Smooth muscle cell (in vitro differentiated cells): ENCODE results near the gene UGDH. TPM values are rescaled to one million over a fixed set of nuclear protein-coding genes. Genes with fewer than 3 reads are reported as not detected.
"Not testable (repeated sequence)": the region's sequence is repeated elsewhere in the genome, so short reads cannot be mapped to it uniquely, and the experiment has no call there.

ENCODE experiments used
- DNase-seq: peaks from one replicate; lab custom pipeline; 2025; ENCODE audit not compliant: unreplicated experiment; lab: John Stamatoyannopoulos, UW
- H2AFZ ChIP-seq: fragments of 200-600 bp; sonication (generic); 2 replicates; pipeline ENCODE4 v1.6.0; 2016; ENCODE audit warnings: antibody characterized with exemption, low read depth, mild to moderate bottlenecking
- H3F3A ChIP-seq: fragments of 200-600 bp; sonication (generic); 2 replicates; pipeline ENCODE4 v1.6.0; 2017; ENCODE audit warnings: antibody characterized with exemption, low read depth
- H3K27ac ChIP-seq: fragments of 200-600 bp; sonication (generic); 2 replicates; pipeline ENCODE4 v1.5.1; 2016; ENCODE audit warnings: low read depth, mild to moderate bottlenecking
- H3K27me3 ChIP-seq: fragments of 200-600 bp; sonication (generic); 2 replicates; pipeline ENCODE4 v1.6.1; 2016; ENCODE audit warnings: low read depth, mild to moderate bottlenecking
- H3K36me3 ChIP-seq: fragments of 200-600 bp; sonication (generic); 2 replicates; pipeline ENCODE4 v1.5.1; 2016; ENCODE audit warnings: low read depth
- H3K4me1 ChIP-seq: fragments of 200-600 bp; sonication (generic); 2 replicates; pipeline ENCODE4 v1.5.1; 2016; ENCODE audit warnings: low read depth
- H3K4me2 ChIP-seq: fragments of 200-600 bp; sonication (generic); 2 replicates; pipeline ENCODE4 v1.6.0; 2016; ENCODE audit warnings: mild to moderate bottlenecking
- H3K4me3 ChIP-seq: fragments of 200-600 bp; sonication (generic); 2 replicates; pipeline ENCODE4 v1.5.1; 2016; ENCODE audit warnings: mild to moderate bottlenecking
- H3K79me2 ChIP-seq: fragments of 200-600 bp; sonication (generic); 2 replicates; pipeline ENCODE4 v1.6.0; 2016; ENCODE audit warnings: low read depth, mild to moderate bottlenecking
- H3K9ac ChIP-seq: fragments of 200-600 bp; sonication (generic); 2 replicates; pipeline ENCODE4 v1.6.0; 2016; ENCODE audit warnings: low read depth
- H3K9me3 ChIP-seq: fragments of 200-600 bp; sonication (generic); replicated peaks from 2 replicates; pipeline ENCODE4 v1.5.1; 2016; ENCODE audit warnings: low read depth
- H4K20me1 ChIP-seq: fragments of 200-600 bp; sonication (generic); 2 replicates; pipeline ENCODE4 v1.6.0; 2016; ENCODE audit warnings: low read depth
- WGBS: methylation state at CpG from one replicate; pipeline ENCODE4 v1.1.7; 2016; ENCODE audit warnings: low lambda C conversion rate; 5-methylcytosine and 5-hydroxymethylcytosine counted together
- polyA plus RNA-seq: library from polyadenylated mRNA; unstranded; fragments of >200 nt; fragmentation: Nextera tagmentation; extraction: Ambion mirVana; gene quantifications from 2 replicates; pipeline ENCODE4 v1.2.1, GENCODE V29; 2016
- total RNA-seq: library from RNA; depleted of rRNA; stranded (reverse); fragments of >200 nt; gene quantifications from 2 replicates; pipeline ENCODE4 v1.2.3, GENCODE V29; 2014
- TF ChIP-seq, protein P1 (sequence below): fragments of 200-600 bp; sonication (generic); IDR thresholded peaks from 2 replicates; pipeline ENCODE4 v1.5.1; 2017; ENCODE audit warnings: borderline replicate concordance, mild to moderate bottlenecking, antibody characterized with exemption; ENCODE audit not compliant: insufficient read depth, poor library complexity, severe bottlenecking

UGDH gene
- total and polyA plus RNA-seq, 2 experiments from 2014 or later, result 98.0 to 128 TPM

DNA sequence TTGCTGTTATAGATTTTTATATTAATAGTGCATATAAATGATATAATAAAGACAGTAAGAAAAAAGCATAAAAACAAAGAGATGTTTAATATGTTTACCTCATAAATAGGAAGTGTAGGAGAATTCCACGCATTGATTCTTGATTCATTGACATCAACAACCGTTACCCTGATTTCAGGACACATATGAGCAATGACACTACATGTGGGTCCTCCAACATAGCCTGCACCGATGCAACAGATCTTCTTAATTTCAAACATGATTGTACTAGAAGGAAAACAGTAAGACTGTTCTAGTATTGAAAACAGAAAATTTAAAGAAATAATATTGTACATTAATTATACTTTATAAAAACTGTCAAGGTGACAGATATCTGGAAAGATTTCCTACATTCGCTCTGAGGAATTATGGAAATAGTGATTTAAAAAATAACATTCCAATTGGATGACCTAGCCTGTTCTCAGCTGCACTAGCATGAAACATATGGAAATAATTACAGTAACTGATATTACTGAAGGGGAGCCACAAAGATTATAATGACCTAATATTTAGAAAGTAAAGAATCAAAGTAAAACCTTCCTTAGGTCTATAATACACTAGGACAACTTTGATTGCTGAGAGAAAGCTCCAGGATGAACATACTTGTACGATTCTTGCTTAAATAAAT lies 5.9 kb downstream of the UGDH start:
- Histone ChIP-seq H3K36me3 (no peaks in the 10 kb centered on the region), H3K4me3 (no peak overlapping the region), H3K9me3 (no peaks in the 10 kb centered on the region), H3K4me1 (peaks cover 7% of the 10 kb centered on the region), H3K27ac (peak overlapping the region; percentile 67), H3F3A (no peaks in the 10 kb centered on the region), H3K4me2 (peak overlapping the region; percentile 65), H3K79me2 (peaks cover 99% of the 10 kb centered on the region), H3K27me3 (no peaks in the 10 kb centered on the region), H3K9ac (peak overlapping the region; percentile 44), H4K20me1 (peaks cover 98% of the 10 kb centered on the region), H2AFZ (no peak overlapping the region)
- TF ChIP-seq, protein P1, sequence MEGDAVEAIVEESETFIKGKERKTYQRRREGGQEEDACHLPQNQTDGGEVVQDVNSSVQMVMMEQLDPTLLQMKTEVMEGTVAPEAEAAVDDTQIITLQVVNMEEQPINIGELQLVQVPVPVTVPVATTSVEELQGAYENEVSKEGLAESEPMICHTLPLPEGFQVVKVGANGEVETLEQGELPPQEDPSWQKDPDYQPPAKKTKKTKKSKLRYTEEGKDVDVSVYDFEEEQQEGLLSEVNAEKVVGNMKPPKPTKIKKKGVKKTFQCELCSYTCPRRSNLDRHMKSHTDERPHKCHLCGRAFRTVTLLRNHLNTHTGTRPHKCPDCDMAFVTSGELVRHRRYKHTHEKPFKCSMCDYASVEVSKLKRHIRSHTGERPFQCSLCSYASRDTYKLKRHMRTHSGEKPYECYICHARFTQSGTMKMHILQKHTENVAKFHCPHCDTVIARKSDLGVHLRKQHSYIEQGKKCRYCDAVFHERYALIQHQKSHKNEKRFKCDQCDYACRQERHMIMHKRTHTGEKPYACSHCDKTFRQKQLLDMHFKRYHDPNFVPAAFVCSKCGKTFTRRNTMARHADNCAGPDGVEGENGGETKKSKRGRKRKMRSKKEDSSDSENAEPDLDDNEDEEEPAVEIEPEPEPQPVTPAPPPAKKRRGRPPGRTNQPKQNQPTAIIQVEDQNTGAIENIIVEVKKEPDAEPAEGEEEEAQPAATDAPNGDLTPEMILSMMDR, result no peak
- no peak for DNase-seq
- 75% methylated on average over 5 of the region's 5 CpGs for WGBS

DNA sequence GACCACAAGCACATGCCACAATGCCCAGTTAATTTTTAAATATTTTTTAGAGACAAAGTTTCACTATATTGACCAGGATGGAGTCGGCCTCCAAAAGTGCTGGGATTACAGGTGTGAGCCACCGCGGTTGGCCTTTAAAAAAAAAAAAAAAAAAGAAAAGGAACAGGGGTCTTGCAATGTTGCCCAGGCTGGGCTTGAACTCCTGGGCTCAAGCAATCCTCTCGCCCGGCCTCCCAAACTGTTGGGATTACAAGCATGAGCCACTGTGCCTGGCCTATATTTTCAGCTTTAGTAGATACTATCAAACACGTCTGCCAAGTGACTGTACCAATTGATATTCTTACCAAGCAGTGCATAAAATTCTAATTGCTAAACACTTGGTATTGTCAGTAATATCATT lies 8.8 kb downstream of the UGDH start:
- WGBS, result 95% methylated on average over 6 of the region's 6 CpGs
- H4K20me1 ChIP-seq, result peaks cover 97% of the 10 kb centered on the region
- peaks cover 4% of the 10 kb centered on the region for H3K36me3 ChIP-seq
- no peak overlapping the region for H2AFZ ChIP-seq
- no peak overlapping the region for H3K27ac ChIP-seq
- H3K9ac ChIP-seq, result no peak overlapping the region
- H3K27me3 ChIP-seq, result no peaks in the 10 kb centered on the region
- no peak overlapping the region for H3K4me3 ChIP-seq
- H3K79me2 ChIP-seq, result peaks cover 93% of the 10 kb centered on the region
- H3K9me3 ChIP-seq, result no peaks in the 10 kb centered on the region
- no peaks in the 10 kb centered on the region for H3F3A ChIP-seq
- no peak for DNase-seq
- TF ChIP-seq, protein P1, result no peak
- H3K4me2 ChIP-seq, result no peak overlapping the region
- peaks cover 7% of the 10 kb centered on the region for H3K4me1 ChIP-seq

DNA sequence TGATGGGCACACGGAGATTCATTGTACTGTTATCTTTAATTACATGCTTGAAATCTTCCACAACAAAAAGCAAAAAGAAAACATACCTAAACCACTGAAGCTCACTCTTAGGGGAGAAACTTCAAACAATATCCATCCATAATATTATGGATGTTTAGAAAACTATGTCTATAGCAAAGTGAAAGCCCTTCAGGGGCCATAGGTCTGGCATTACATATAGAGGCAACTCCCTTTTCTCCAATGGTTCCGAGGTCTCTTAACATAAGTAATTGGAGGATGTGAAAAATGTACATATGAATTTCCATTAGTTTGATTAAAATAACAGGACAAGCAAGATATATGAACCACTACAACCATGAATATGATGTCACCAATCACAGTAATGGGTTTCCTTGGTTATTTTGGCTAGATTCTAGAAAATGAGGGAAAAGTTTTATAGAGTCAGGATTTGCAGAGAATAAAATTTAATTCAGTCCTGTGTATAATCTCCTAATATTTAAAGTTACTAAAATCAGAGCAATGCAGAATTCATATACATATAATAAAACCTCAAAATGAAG lies 10.8 kb downstream of the UGDH start:
- DNase-seq, result no peak
- H3K79me2 ChIP-seq, result peaks cover 73% of the 10 kb centered on the region
- no peak overlapping the region for H3K27ac ChIP-seq
- no peaks in the 10 kb centered on the region for H3K4me1 ChIP-seq
- no peaks in the 10 kb centered on the region for H3F3A ChIP-seq
- H4K20me1 ChIP-seq, result peaks cover 91% of the 10 kb centered on the region
- peaks cover 7% of the 10 kb centered on the region for H3K36me3 ChIP-seq
- TF ChIP-seq, protein P1, result no peak
- H3K9ac ChIP-seq, result no peak overlapping the region
- H3K4me2 ChIP-seq, result no peak overlapping the region
- no peak overlapping the region for H2AFZ ChIP-seq
- 91% methylated on average over 2 of the region's 2 CpGs for WGBS
- no peaks in the 10 kb centered on the region for H3K9me3 ChIP-seq
- H3K27me3 ChIP-seq, result no peaks in the 10 kb centered on the region
- H3K4me3 ChIP-seq, result no peak overlapping the region

DNA sequence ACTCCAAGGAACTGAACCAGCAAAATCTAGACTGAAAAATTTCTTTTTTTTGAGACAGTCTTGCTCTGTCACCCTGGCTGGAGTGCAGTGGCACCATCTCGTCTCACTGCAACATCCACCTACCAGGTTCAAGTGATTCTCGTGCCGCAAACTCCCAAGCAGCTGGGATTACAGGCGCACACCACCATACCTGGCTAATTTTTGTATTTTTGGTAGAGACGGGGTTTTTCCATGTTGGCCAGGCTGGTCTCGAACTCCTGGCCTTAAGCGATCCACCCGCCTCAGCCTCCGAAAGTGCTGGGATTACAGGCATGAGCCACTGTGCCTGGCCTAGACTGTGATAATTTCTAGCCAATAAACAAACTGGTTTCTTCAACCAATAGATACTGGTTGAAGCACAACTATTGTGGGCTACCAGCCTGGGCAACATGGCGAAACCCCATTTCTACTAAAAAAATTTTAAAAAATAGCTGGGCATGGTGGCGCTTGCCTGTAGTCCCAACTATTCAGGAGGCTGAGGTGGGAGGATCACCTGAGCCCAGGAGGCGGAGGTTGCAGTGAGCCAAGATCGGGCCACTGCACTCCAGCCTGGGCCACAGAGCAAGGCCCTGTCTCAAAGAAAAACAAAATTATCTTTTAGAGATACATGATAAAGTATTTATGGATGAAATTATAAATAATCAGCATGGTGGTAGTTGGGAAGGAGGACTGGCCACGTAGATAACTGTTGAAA lies 11.4 kb downstream of the UGDH start:
- peaks cover 86% of the 10 kb centered on the region for H4K20me1 ChIP-seq
- DNase-seq, H3K4me1 ChIP-seq, H3K4me3 ChIP-seq, H2AFZ ChIP-seq, H3K36me3 ChIP-seq, H3K4me2 ChIP-seq, H3K9ac ChIP-seq, H3K27me3 ChIP-seq, H3F3A ChIP-seq, H3K9me3 ChIP-seq: not testable (repeated sequence)
- WGBS, result 97% methylated on average over 14 of the region's 14 CpGs
- peak overlapping the region; percentile 27 for H3K27ac ChIP-seq
- H3K79me2 ChIP-seq, result peaks cover 67% of the 10 kb centered on the region
